Measurements from ENCODE around the gene FBXO44. TPM values are rescaled to one million over a fixed set of nuclear protein-coding genes. Genes with fewer than 3 reads are reported as not detected.

The FBXO44 gene
- total RNA-seq, 3 donors from 2014 or later = 6.5 to 19.1 (median 6.6) TPM

- DNase-seq = no peak
- no peak for ATAC-seq
- Histone ChIP-seq H3K4me1 (ENCODE audit: low read depth) (no peaks in the 10 kb centered on the region), H3K4me3 (no peak overlapping the region), H3K36me3 (ENCODE audit: low read depth) (no peaks in the 10 kb centered on the region), H3K9me3 (no peaks in the 10 kb centered on the region)
- TF ChIP-seq CTCF (IDR thresholded peaks at IDR 0.05) = no peak
- intact Hi-C loops (cut with DNase I, micrococcal nuclease) = no loop called here
These were observed 46.9 kb downstream of the FBXO44 start for GRCh38 chr1:11701551-11701961.

- no peak overlapping the region for H3K4me3 ChIP-seq
- intact Hi-C loops (cut with DNase I, micrococcal nuclease) = no loop called here
- DNase-seq (no peak), ATAC-seq (no peak)
- H3K36me3 ChIP-seq (ENCODE audit: low read depth) = no peaks in the 10 kb centered on the region
- H3K4me1 ChIP-seq (ENCODE audit: low read depth) = no peaks in the 10 kb centered on the region
- no peaks in the 10 kb centered on the region for H3K9me3 ChIP-seq
- TF ChIP-seq CTCF (IDR thresholded peaks at IDR 0.05) = no peak
These were observed 47.5 kb downstream of the FBXO44 start for GRCh38 chr1:11701981-11702803.

- Histone ChIP-seq H3K4me1 (ENCODE audit: low read depth) (no peaks in the 10 kb centered on the region), H3K9me3 (no peaks in the 10 kb centered on the region), H3K36me3 (ENCODE audit: low read depth) (no peaks in the 10 kb centered on the region), H3K4me3 (no peak overlapping the region)
- ATAC-seq (no peak), DNase-seq (no peak)
- intact Hi-C loops (cut with DNase I, micrococcal nuclease) = no loop called here
- no peak for TF ChIP-seq CTCF (IDR thresholded peaks at IDR 0.05)
These were observed 48.9 kb downstream of the FBXO44 start for GRCh38 chr1:11703357-11704193.

GRCh38 chr1:11704194-11704529 lies 49.5 kb downstream of the FBXO44 start:
- H3K4me1 ChIP-seq (ENCODE audit: low read depth) = no peaks in the 10 kb centered on the region
- DNase-seq (no peak), ATAC-seq (no peak)
- H3K4me3 ChIP-seq = no peak overlapping the region
- no peaks in the 10 kb centered on the region for H3K36me3 ChIP-seq (ENCODE audit: low read depth)
- intact Hi-C loops (cut with DNase I, micrococcal nuclease) = no loop called here
- no peak for TF ChIP-seq CTCF (IDR thresholded peaks at IDR 0.05)
- H3K9me3 ChIP-seq = no peaks in the 10 kb centered on the region

- no peaks in the 10 kb centered on the region for H3K4me1 ChIP-seq (ENCODE audit: low read depth)
- no peaks in the 10 kb centered on the region for H3K9me3 ChIP-seq
- TF ChIP-seq CTCF (IDR thresholded peaks at IDR 0.05) = no peak
- intact Hi-C loops (cut with DNase I, micrococcal nuclease) = no loop called here
- H3K4me3 ChIP-seq = no peak overlapping the region
- ATAC-seq (no peak), DNase-seq (no peak)
- H3K36me3 ChIP-seq (ENCODE audit: low read depth) = no peaks in the 10 kb centered on the region
These were observed 50.2 kb downstream of the FBXO44 start for GRCh38 chr1:11704691-11705475.

Measured in mucosa of descending colon (tissue), 3 donors.